Common myeloid progenitor, CD34-positive (primary cell): ENCODE measurements around the gene GALNT9.

Experiments
- CTCF ChIA-PET: fragments of 350-600 bp; sonication (Branson Sonifier 250); formaldehyde crosslinking; loops from one replicate; lab custom pipeline; 2021; ENCODE audit warnings: antibody characterized with exemption; lab: Charles Lee
- POLR2A ChIA-PET: fragments of 350-600 bp; sonication (Branson Sonifier 250); formaldehyde crosslinking; loops from one replicate; lab custom pipeline; 2021; ENCODE audit warnings: antibody characterized with exemption; lab: Charles Lee
- DNase-seq, 3 donors: peaks; one replicate each; pipeline versions ENCODE4 v3.0.0 to v3.0.0-alpha.2; 2013
- H3K27ac ChIP-seq, 2 experiments: 1 replicate in 1 of 2; 2 replicates in 1 of 2; pipeline ENCODE4 v1.7.0; 2013; ENCODE audit warnings: inconsistent platforms in 2 of 2, low read length in 2 of 2, mild to moderate bottlenecking in 2 of 2, low read depth in 1 of 2, moderate library complexity in 1 of 2; ENCODE audit not compliant: severe bottlenecking in 2 of 2, insufficient read depth in 1 of 2, poor library complexity in 1 of 2
- H3K27me3 ChIP-seq, 5 experiments: replicated peaks in 2 of 5; 1 replicate in 3 of 5; 2 replicates in 2 of 5; pipeline versions ENCODE4 v1.6.1 to v1.7.0; 2013; ENCODE audit warnings: low read length in 4 of 5, mild to moderate bottlenecking in 2 of 5, moderate library complexity in 2 of 5, inconsistent platforms in 1 of 5; ENCODE audit not compliant: insufficient read depth in 5 of 5, control insufficient read depth in 4 of 5
- H3K36me3 ChIP-seq, 4 experiments: 1 replicate in 2 of 4; 2 replicates in 2 of 4; pipeline versions ENCODE4 v1.6.1 to v1.7.0; 2013; ENCODE audit warnings: low read length in 3 of 4, control low read depth in 1 of 4, mild to moderate bottlenecking in 1 of 4; ENCODE audit not compliant: control insufficient read depth in 4 of 4, insufficient read depth in 4 of 4
- H3K4me1 ChIP-seq, 4 experiments: 1 replicate in 3 of 4; 2 replicates in 1 of 4; pipeline versions ENCODE4 v1.6.1 to v1.7.1; 2013; ENCODE audit warnings: low read length in 3 of 4, mild to moderate bottlenecking in 3 of 4, control low read depth in 1 of 4, inconsistent platforms in 1 of 4, moderate library complexity in 1 of 4; ENCODE audit not compliant: control insufficient read depth in 4 of 4, insufficient read depth in 4 of 4; ENCODE audit errors: control extremely low read depth in 1 of 4
- H3K4me3 ChIP-seq, 7 experiments: 1 replicate in 4 of 7; 2 replicates in 3 of 7; pipeline versions ENCODE4 v1.5.1 to v1.7.0; 2013; ENCODE audit warnings: mild to moderate bottlenecking in 7 of 7, low read length in 6 of 7, moderate library complexity in 6 of 7, inconsistent platforms in 2 of 7, low read depth in 2 of 7, control low read depth in 1 of 7; ENCODE audit not compliant: insufficient read depth in 4 of 7, control insufficient read depth in 1 of 7; ENCODE audit errors: extremely low read depth in 1 of 7
- H3K9me3 ChIP-seq, 5 experiments: 1 replicate in 4 of 5; 2 replicates in 1 of 5; pipeline versions ENCODE4 v1.6.1 to v1.7.1; 2013; ENCODE audit warnings: low read length in 4 of 5, mild to moderate bottlenecking in 2 of 5, inconsistent platforms in 1 of 5, low read depth in 1 of 5, moderate library complexity in 1 of 5; ENCODE audit not compliant: control insufficient read depth in 4 of 5, insufficient read depth in 2 of 5; ENCODE audit errors: control extremely low read depth in 1 of 5
- WGBS: methylation state at CpG from one replicate; pipeline ENCODE4 v1.1.5; 2013; ENCODE audit not compliant: insufficient coverage; 5-methylcytosine and 5-hydroxymethylcytosine counted together

The GALNT9 gene

GRCh38 chr12:132176385-132176919 lies 152.9 kb downstream of the GALNT9 start:
- H3K4me1 ChIP-seq, result peaks cover 0 to 30% (median 22%) of the 10 kb centered on the region in 4 experiments
- DNase-seq, result no peak
- H3K9me3 ChIP-seq, result no peaks in the 10 kb centered on the region
- H3K36me3 ChIP-seq, result no peaks in the 10 kb centered on the region
- 82% methylated on average over 16 of the region's 19 CpGs for WGBS
- CTCF ChIA-PET, result interaction anchor here (0.7 to 1.0 kb wide), 2 partner anchors 23 to 237 kb away, joined by 3 read pairs; no protein-coding TSS in a partner anchor
- H3K4me3 ChIP-seq, result no peak overlapping the region
- H3K27ac ChIP-seq, result no peak overlapping the region
- H3K27me3 ChIP-seq, result peaks cover 0 to 64% (median 7%) of the 10 kb centered on the region in 5 experiments
- POLR2A ChIA-PET, result no interaction called here

- Histone ChIP-seq H3K36me3 (no peaks in the 10 kb centered on the region), H3K4me1 (peaks cover 0 to 30% (median 24%) of the 10 kb centered on the region in 4 experiments), H3K27me3 (peaks cover 0 to 64% (median 7%) of the 10 kb centered on the region in 5 experiments), H3K27ac (no peak overlapping the region), H3K4me3 (no peak overlapping the region), H3K9me3 (no peaks in the 10 kb centered on the region)
- CTCF ChIA-PET, result interaction anchor here (0.8 to 1.3 kb wide), 3 partner anchors 8 to 238 kb away, joined by 3 read pairs; no protein-coding TSS in a partner anchor
- POLR2A ChIA-PET, result no interaction called here
- DNase-seq, result no peak
- whole genome bisulfite sequencing, result 87% methylated on average over 30 of the region's 35 CpGs
These were observed 153.6 kb downstream of the GALNT9 start for GRCh38 chr12:132175496-132176384.

GRCh38 chr12:132174839-132175490 lies 154.4 kb downstream of the GALNT9 start:
- peaks cover 0 to 35% (median 31%) of the 10 kb centered on the region in 4 experiments for H3K4me1 ChIP-seq
- no peak overlapping the region for H3K4me3 ChIP-seq
- 78% methylated on average over 18 of the region's 25 CpGs for WGBS
- no peaks in the 10 kb centered on the region for H3K36me3 ChIP-seq
- no peak overlapping the region for H3K27ac ChIP-seq
- peaks cover 0 to 63% (median 4%) of the 10 kb centered on the region in 5 experiments for H3K27me3 ChIP-seq
- POLR2A ChIA-PET, result no interaction called here
- CTCF ChIA-PET, result interaction anchor here (0.8 to 1.3 kb wide), 4 partner anchors 9 to 239 kb away, joined by 3 to 5 read pairs (median 3); no protein-coding TSS in a partner anchor
- no peak for DNase-seq
- H3K9me3 ChIP-seq, result no peaks in the 10 kb centered on the region

GRCh38 chr12:132174015-132174838 lies 155.2 kb downstream of the GALNT9 start:
- Histone ChIP-seq H3K4me1 (peaks cover 0 to 36% (median 35%) of the 10 kb centered on the region in 4 experiments), H3K27me3 (peaks cover 0 to 59% (median 4%) of the 10 kb centered on the region in 5 experiments), H3K4me3 (no peak overlapping the region), H3K9me3 (no peaks in the 10 kb centered on the region), H3K36me3 (no peaks in the 10 kb centered on the region), H3K27ac (no peak overlapping the region)
- ChIA-PET CTCF (interaction anchor here (1.2 to 1.3 kb wide), 2 partner anchors 10 to 13 kb away, joined by 3 to 5 read pairs; no protein-coding TSS in a partner anchor), POLR2A (no interaction called here)
- WGBS, result 89% methylated on average over 24 of the region's 30 CpGs
- DNase-seq, result no peak

- peaks cover 0 to 52% (median 4%) of the 10 kb centered on the region in 5 experiments for H3K27me3 ChIP-seq
- no peaks in the 10 kb centered on the region for H3K36me3 ChIP-seq
- no peaks in the 10 kb centered on the region for H3K9me3 ChIP-seq
- no peak overlapping the region for H3K27ac ChIP-seq
- H3K4me3 ChIP-seq, result no peak overlapping the region
- peak in 2 of 3 donors; percentile 71 to 73 for DNase-seq
- ChIA-PET CTCF (interaction anchor here (1.0 kb wide), 1 partner anchor 12 kb away, joined by 4 read pairs; no protein-coding TSS in a partner anchor), POLR2A (no interaction called here)
- H3K4me1 ChIP-seq, result peaks cover 0 to 31% (median 29%) of the 10 kb centered on the region in 4 experiments
- 73% methylated on average over 17 of the region's 35 CpGs for WGBS
These were observed 156.0 kb downstream of the GALNT9 start for GRCh38 chr12:132173135-132174014.
